GM12878 (cell line): ENCODE measurements around the gene MTRF1L. TPM values are rescaled to one million over a fixed set of nuclear protein-coding genes. Genes with fewer than 3 reads are reported as not detected.

ENCODE experiments used
- polyA plus RNA-seq, 11 experiments: library from polyadenylated mRNA; depleted of rRNA in 4 of 11; unstranded in 6 of 11; stranded (reverse) in 5 of 11; fragments of >200 nt; fragmentation: Nextera tagmentation in 4 of 11; fragmentation: Illumina TruSeq in 1 of 11; extraction: Ambion mirVana in 4 of 11; extraction: Trizol in 1 of 11; gene quantifications; 1 replicate in 1 of 11; 2 replicates in 10 of 11; pipeline versions ENCODE4 v1.2.1 to v1.2.3, GENCODE V29; 2011 to 2016; ENCODE audit warnings: inconsistent platforms in 2 of 11, missing spikeins in 2 of 11, low read depth in 1 of 11
- small RNA-seq: library from RNA; depleted of rRNA; stranded (forward); fragments of <200 nt; gene quantifications from one replicate; pipeline ENCODE3, GENCODE V24; 2014
- total RNA-seq, 4 experiments: library from RNA; depleted of rRNA in 3 of 4; stranded (reverse); fragments of >200 nt in 3 of 4; fragmentation: Illumina TruSeq in 1 of 4; extraction: Trizol in 1 of 4; gene quantifications; 2 replicates each; pipeline versions ENCODE4 v1.2.1 to v1.2.3, GENCODE V29; 2013 to 2021

Gene MTRF1L
- total and polyA plus RNA-seq, 10 of the 15 experiments (the other 5 are each of a cell fraction or from before 2014, with no cell fraction given), result 5.1 to 21.6 (median 16.1) TPM

Small RNA genes lying within 50 kb of the gene (small RNA-seq; reads per million reads assigned to genes)
- not detected for gene AL080276.1

Other genes with a start within 250 kb of the MTRF1L start
- gene FBXO5, start 19.7 kb downstream of the MTRF1L start, total RNA-seq (2014; rRNA removed), result 30.7 and 36.5 TPM in 2 replicates
- 48.0 and 48.2 TPM in 2 replicates for gene FBXO5, start 19.7 kb downstream of the MTRF1L start, total RNA-seq (2014; rRNA removed; fragmentation: Illumina TruSeq; extraction: Trizol)
- 35.6 and 37.5 TPM in 2 replicates for gene FBXO5, start 19.7 kb downstream of the MTRF1L start, total RNA-seq (2021)
- 37.9 and 69.7 TPM in 2 replicates for gene FBXO5, start 19.7 kb downstream of the MTRF1L start, polyA plus RNA-seq (2011; rRNA removed)
- 53.0 and 62.5 TPM in 2 replicates for gene FBXO5, start 19.7 kb downstream of the MTRF1L start, polyA plus RNA-seq (2014; fragmentation: Illumina TruSeq; extraction: Trizol)
- gene FBXO5, start 19.7 kb downstream of the MTRF1L start, polyA plus RNA-seq (2014; fragmentation: Nextera tagmentation; extraction: Ambion mirVana), result 10 to 100 TPM; 13.6 to 19.3 TPM
- 25.9 and 32.4 TPM in 2 replicates for gene FBXO5, start 19.7 kb downstream of the MTRF1L start, polyA plus RNA-seq (2014; rRNA removed)
- 10 to 100 TPM; 57.2 to 62.2 TPM for gene FBXO5, start 19.7 kb downstream of the MTRF1L start, polyA plus RNA-seq (2016; fragmentation: Nextera tagmentation; extraction: Ambion mirVana)
- 0.06 TPM in 1 of 2 replicates, not detected in the other for gene RGS17, start 128.6 kb upstream of the MTRF1L start, total RNA-seq (2014; rRNA removed)
- under 0.01 TPM in 1 of 2 replicates, not detected in the other for gene RGS17, start 128.6 kb upstream of the MTRF1L start, total RNA-seq (2014; rRNA removed; fragmentation: Illumina TruSeq; extraction: Trizol)
- gene RGS17, start 128.6 kb upstream of the MTRF1L start, total RNA-seq (2021), result not detected in 2 replicates
- gene RGS17, start 128.6 kb upstream of the MTRF1L start, polyA plus RNA-seq (2011; rRNA removed), result 0.10 and 0.14 TPM in 2 replicates
- gene RGS17, start 128.6 kb upstream of the MTRF1L start, polyA plus RNA-seq (2014; fragmentation: Illumina TruSeq; extraction: Trizol), result not detected in 2 replicates
- under 1 TPM; 0.11 to 0.29 TPM for gene RGS17, start 128.6 kb upstream of the MTRF1L start, polyA plus RNA-seq (2014; fragmentation: Nextera tagmentation; extraction: Ambion mirVana)
- 0.01 TPM in 1 of 2 replicates, not detected in the other for gene RGS17, start 128.6 kb upstream of the MTRF1L start, polyA plus RNA-seq (2014; rRNA removed)
- under 1 TPM; 0.17 to 0.20 TPM for gene RGS17, start 128.6 kb upstream of the MTRF1L start, polyA plus RNA-seq (2016; fragmentation: Nextera tagmentation; extraction: Ambion mirVana)